GM12878 (cell line): Measurements from ENCODE around the gene SNRPD1. TPM values are rescaled to one million over a fixed set of nuclear protein-coding genes. Genes with fewer than 3 reads are reported as not detected.

Source experiments
- ASH2L ChIP-seq: fragments of 300-600, 200-600 bp; sonication (generic); IDR thresholded peaks from 2 replicates; pipeline ENCODE4 v1.6.1; 2017; ENCODE audit warnings: low read depth, mild to moderate bottlenecking, borderline replicate concordance
- CBX5 ChIP-seq: sonication (generic); IDR thresholded peaks from 2 replicates; pipeline ENCODE4 v1.6.1; 2016; ENCODE audit warnings: low read depth, moderate library complexity, mild to moderate bottlenecking, inconsistent platforms
- CEBPZ ChIP-seq: fragments of 150-350 bp; IDR thresholded peaks from 2 replicates; pipeline ENCODE4 v1.6.1; 2016; ENCODE audit warnings: low read depth, low read length
- GATAD2B ChIP-seq: fragments of 450-650 bp; conservative IDR thresholded peaks from 2 replicates; pipeline ENCODE4 v1.6.1; 2017; ENCODE audit warnings: low read depth, mild to moderate bottlenecking, moderate library complexity
- HSF1 ChIP-seq: fragments of 150-350 bp; IDR thresholded peaks from 2 replicates; pipeline ENCODE4 v1.6.1; 2014; ENCODE audit warnings: mild to moderate bottlenecking, low read depth, low read length
- JUNB ChIP-seq: IDR thresholded peaks from 2 replicates; pipeline ENCODE4 v1.6.1; 2016; ENCODE audit warnings: antibody characterized with exemption, mild to moderate bottlenecking
- MYC ChIP-seq: IDR thresholded peaks from 2 replicates; pipeline ENCODE4 v1.6.1; 2011; ENCODE audit warnings: mild to moderate bottlenecking, low read length, moderate library complexity, inconsistent platforms; ENCODE audit not compliant: insufficient read depth, insufficient replicate concordance, insufficient read length, severe bottlenecking
- NBN ChIP-seq: fragments of 450-650 bp; IDR thresholded peaks from 2 replicates; pipeline ENCODE4 v1.6.1; 2016
- NFIC ChIP-seq: IDR thresholded peaks from 2 replicates; pipeline ENCODE4 v1.6.1; 2012; ENCODE audit warnings: low read depth, mild to moderate bottlenecking, inconsistent platforms, low read length, moderate library complexity
- NKRF ChIP-seq: fragments of 450-650 bp; conservative IDR thresholded peaks from 2 replicates; pipeline ENCODE4 v1.6.1; 2017; ENCODE audit warnings: mild to moderate bottlenecking, moderate library complexity
- NR2C2 ChIP-seq: IDR thresholded peaks from 2 replicates; pipeline ENCODE4 v1.6.1; 2011; ENCODE audit warnings: borderline replicate concordance, low read depth; ENCODE audit not compliant: control insufficient read depth, insufficient read length
- PML ChIP-seq: IDR thresholded peaks from 2 replicates; pipeline ENCODE4 v1.6.1; 2012; ENCODE audit warnings: low read length, inconsistent platforms
- SIN3A ChIP-seq: IDR thresholded peaks from 2 replicates; pipeline ENCODE4 v1.6.1; 2012; ENCODE audit warnings: low read depth, low read length, improper control_type of control experiment
- TAF1 ChIP-seq: IDR thresholded peaks from 2 replicates; pipeline ENCODE4 v1.6.1; 2011; ENCODE audit warnings: mild to moderate bottlenecking, low read depth, low read length, borderline replicate concordance
- TCF3 ChIP-seq: IDR thresholded peaks from 2 replicates; pipeline ENCODE4 v1.6.1; 2012; ENCODE audit warnings: low read depth, mild to moderate bottlenecking, low read length, borderline replicate concordance; ENCODE audit not compliant: insufficient read depth
- WRNIP1 ChIP-seq: IDR thresholded peaks from 2 replicates; pipeline ENCODE4 v1.6.1; 2011; ENCODE audit warnings: low read depth, low read length, improper control_type of control experiment, borderline replicate concordance
- ZNF384 ChIP-seq: IDR thresholded peaks from 2 replicates; pipeline ENCODE4 v1.6.1; 2012; ENCODE audit warnings: low read depth, mild to moderate bottlenecking, low read length, improper control_type of control experiment, borderline replicate concordance
- ZNF592 ChIP-seq: fragments of 450-650 bp; IDR thresholded peaks from 2 replicates; pipeline ENCODE4 v1.6.1; 2017; ENCODE audit warnings: mild to moderate bottlenecking, moderate library complexity
- polyA plus RNA-seq, 11 experiments: library from polyadenylated mRNA; depleted of rRNA in 4 of 11; unstranded in 6 of 11; stranded (reverse) in 5 of 11; fragments of >200 nt; fragmentation: Nextera tagmentation in 4 of 11; fragmentation: Illumina TruSeq in 1 of 11; extraction: Ambion mirVana in 4 of 11; extraction: Trizol in 1 of 11; gene quantifications; 1 replicate in 1 of 11; 2 replicates in 10 of 11; pipeline versions ENCODE4 v1.2.1 to v1.2.3, GENCODE V29; 2011 to 2016; ENCODE audit warnings: inconsistent platforms in 2 of 11, missing spikeins in 2 of 11, low read depth in 1 of 11
- total RNA-seq, 4 experiments: library from RNA; depleted of rRNA in 3 of 4; stranded (reverse); fragments of >200 nt in 3 of 4; fragmentation: Illumina TruSeq in 1 of 4; extraction: Trizol in 1 of 4; gene quantifications; 2 replicates each; pipeline versions ENCODE4 v1.2.1 to v1.2.3, GENCODE V29; 2013 to 2021

Gene SNRPD1
- total and polyA plus RNA-seq, 10 of the 15 experiments (the other 5 are each of a cell fraction or from before 2014, with no cell fraction given): 52.6 to 866 (median 227) TPM

- TF ChIP-seq ZNF592: peak; percentile 71; the same call in 1 of the 2 replicates
- TF ChIP-seq ZNF384: no peak
- TF ChIP-seq JUNB: no peak
- TF ChIP-seq GATAD2B: peak; percentile 86
- peak; percentile 79 for TF ChIP-seq NBN
- no peak for TF ChIP-seq NR2C2
- TF ChIP-seq NFIC: no peak; the same call in 1 of the 2 replicates
- TF ChIP-seq PML: peak; percentile 96
- no peak for TF ChIP-seq ASH2L
- no peak for TF ChIP-seq WRNIP1
- TF ChIP-seq HSF1: no peak
- TF ChIP-seq TAF1: peak; percentile 98
- TF ChIP-seq CEBPZ: no peak
- TF ChIP-seq NKRF: 0 out of 2 replicates have a peak, but pooled peaks have one; percentile 89
- peak; percentile 96 for TF ChIP-seq MYC
- peak; percentile 88; the same call in 1 of the 2 replicates for TF ChIP-seq CBX5
- TF ChIP-seq SIN3A: peak; percentile 94
- no peak for TF ChIP-seq TCF3
Observed at GRCh38 chr18:21612125-21613039, at the start of gene SNRPD1 (continued).
